PC-9 (cell line): Measurements from ENCODE around the gene JCHAIN.

ENCODE experiments used
- EZH2 ChIP-seq: fragments of 200-600 bp; sonication (generic); IDR thresholded peaks from 2 replicates; pipeline ENCODE4 v1.8.0; 2017; ENCODE audit warnings: antibody characterized with exemption, low read depth
- TF ChIP-seq, protein P1 (sequence below): fragments of 200-600 bp; sonication (generic); conservative IDR thresholded peaks from 2 replicates; pipeline ENCODE4 v1.6.1; 2017; ENCODE audit warnings: mixed run types, antibody characterized with exemption, mild to moderate bottlenecking, moderate library complexity

DNA sequence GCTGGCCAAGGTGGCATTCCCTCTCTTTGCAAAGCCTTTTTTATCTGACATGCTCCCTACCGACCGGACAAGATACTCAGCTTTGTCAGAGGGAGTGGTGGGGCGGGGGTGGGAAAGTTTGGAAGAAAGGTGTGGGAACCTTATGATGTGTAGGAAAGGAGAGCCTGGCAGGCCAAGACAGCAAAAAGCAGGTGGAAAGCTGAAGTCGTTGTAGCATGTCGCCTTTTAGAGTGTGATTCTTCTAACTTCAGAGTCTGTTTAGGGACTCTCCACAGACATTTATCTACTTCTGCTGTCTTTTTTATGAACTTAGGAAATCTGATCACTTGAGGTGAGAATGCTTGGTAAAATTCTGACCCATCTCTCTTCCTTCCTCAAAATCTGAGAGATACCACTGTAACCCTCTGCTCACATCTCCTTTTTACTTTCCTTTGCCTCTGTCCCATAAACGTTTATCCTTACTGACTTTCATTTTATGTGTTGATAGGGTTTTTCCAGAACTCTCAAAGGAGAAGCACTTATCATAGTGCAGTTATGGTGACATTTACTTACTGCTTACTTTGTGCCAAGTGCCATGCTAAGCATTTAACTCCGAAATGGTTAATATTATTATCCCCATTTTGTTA lies 47.3 kb upstream of the JCHAIN start:
- TF ChIP-seq, protein P1, sequence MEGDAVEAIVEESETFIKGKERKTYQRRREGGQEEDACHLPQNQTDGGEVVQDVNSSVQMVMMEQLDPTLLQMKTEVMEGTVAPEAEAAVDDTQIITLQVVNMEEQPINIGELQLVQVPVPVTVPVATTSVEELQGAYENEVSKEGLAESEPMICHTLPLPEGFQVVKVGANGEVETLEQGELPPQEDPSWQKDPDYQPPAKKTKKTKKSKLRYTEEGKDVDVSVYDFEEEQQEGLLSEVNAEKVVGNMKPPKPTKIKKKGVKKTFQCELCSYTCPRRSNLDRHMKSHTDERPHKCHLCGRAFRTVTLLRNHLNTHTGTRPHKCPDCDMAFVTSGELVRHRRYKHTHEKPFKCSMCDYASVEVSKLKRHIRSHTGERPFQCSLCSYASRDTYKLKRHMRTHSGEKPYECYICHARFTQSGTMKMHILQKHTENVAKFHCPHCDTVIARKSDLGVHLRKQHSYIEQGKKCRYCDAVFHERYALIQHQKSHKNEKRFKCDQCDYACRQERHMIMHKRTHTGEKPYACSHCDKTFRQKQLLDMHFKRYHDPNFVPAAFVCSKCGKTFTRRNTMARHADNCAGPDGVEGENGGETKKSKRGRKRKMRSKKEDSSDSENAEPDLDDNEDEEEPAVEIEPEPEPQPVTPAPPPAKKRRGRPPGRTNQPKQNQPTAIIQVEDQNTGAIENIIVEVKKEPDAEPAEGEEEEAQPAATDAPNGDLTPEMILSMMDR = no peak
- no peak for TF ChIP-seq EZH2
